ENCODE results near the gene DMRTA1.

Gene DMRTA1

DNA sequence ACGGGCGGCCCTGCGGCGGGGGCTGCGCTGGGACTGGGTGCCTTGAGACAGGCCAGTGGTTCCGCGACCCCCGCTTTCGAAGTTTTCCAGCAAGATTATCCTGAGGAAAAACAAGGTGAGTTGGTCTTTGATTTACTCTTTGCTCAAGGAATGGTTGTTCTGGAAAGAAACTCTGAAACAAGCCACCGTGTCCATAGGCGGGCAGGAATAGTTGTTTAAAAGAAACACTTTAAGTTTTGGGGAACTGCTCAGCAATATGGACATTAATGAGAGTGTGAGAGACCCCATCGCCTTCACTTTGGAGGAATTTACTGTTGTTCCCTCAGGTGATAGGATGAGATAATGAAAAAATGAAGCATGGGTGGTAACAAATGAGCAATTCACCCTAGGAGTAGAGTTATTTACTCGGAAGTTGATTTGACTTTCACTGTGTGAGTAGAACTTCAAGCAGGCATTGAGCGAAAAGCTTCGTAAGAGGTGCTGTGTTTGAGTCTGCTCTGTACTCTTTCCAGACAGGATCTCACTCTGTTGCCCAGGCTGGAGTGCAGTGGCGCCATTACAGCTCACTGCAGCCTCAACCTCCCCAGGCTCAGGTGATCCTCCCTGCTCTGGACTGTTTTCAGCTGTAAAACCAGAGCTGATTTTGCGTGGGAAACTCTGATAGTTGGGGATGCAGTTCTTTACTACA lies 1.1 kb downstream of the DMRTA1 start:
- H3K27ac ChIP-seq = peak overlapping the region; percentile 73
- no peak for TF ChIP-seq ZFX (IDR thresholded peaks at IDR 0.05; ENCODE audit: borderline replicate concordance)
- TF ChIP-seq, protein P1, sequence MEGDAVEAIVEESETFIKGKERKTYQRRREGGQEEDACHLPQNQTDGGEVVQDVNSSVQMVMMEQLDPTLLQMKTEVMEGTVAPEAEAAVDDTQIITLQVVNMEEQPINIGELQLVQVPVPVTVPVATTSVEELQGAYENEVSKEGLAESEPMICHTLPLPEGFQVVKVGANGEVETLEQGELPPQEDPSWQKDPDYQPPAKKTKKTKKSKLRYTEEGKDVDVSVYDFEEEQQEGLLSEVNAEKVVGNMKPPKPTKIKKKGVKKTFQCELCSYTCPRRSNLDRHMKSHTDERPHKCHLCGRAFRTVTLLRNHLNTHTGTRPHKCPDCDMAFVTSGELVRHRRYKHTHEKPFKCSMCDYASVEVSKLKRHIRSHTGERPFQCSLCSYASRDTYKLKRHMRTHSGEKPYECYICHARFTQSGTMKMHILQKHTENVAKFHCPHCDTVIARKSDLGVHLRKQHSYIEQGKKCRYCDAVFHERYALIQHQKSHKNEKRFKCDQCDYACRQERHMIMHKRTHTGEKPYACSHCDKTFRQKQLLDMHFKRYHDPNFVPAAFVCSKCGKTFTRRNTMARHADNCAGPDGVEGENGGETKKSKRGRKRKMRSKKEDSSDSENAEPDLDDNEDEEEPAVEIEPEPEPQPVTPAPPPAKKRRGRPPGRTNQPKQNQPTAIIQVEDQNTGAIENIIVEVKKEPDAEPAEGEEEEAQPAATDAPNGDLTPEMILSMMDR (IDR thresholded peaks at IDR 0.05) = peak; percentile 42

DNA sequence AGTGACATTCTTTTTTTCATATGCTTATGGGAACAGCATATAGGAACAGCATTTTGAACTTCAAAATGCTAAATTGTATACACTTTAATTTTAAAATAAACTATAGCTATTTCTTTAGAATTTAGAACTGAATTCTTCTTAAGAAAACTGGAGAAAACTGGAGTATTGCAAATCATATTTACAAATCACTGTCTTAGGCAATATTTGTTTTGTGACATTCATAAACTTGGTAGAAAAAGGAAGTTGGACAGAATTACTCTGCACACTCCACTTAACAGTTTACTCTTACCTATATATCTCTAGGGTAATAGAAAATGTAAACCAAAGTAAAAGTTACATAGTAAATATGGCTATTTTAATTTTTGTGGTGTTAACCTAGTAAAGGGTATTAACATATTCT lies 3.1 kb downstream of the DMRTA1 start:
- H3K27ac ChIP-seq = no peak overlapping the region
- TF ChIP-seq, protein P1 (IDR thresholded peaks at IDR 0.05) = no peak
- TF ChIP-seq ZFX (IDR thresholded peaks at IDR 0.05; ENCODE audit: borderline replicate concordance) = no peak

DNA sequence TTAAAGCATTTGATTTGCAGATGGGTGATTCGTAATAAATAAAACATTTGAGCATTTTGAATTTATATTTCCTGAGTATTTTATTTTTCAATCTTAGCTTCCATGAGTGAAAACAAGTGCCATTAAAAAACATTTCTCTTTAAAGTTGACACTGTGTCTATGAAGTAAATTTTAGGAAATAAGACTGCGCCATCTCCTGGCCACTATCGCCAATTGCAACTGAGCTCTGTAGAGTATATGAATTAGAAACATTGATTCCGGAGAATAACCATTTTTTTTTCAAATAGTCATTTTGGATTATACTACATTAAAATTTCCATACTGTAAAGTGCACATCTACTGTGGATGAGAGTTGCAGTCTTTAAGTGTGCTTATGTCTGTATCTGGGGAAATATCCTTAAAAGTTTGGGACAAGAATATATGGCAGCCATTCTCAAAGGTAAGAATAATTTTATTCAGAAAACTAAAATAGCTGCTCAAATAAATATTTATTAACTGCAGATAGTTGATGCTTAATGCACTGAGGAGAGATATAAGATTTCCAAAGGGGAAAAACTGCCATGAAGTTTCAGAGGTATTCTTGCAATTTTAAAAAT lies 5.9 kb downstream of the DMRTA1 start:
- H3K27ac ChIP-seq = no peak overlapping the region
- no peak for TF ChIP-seq ZFX (IDR thresholded peaks at IDR 0.05; ENCODE audit: borderline replicate concordance)
- TF ChIP-seq, protein P1 (IDR thresholded peaks at IDR 0.05) = peak; percentile 85

DNA sequence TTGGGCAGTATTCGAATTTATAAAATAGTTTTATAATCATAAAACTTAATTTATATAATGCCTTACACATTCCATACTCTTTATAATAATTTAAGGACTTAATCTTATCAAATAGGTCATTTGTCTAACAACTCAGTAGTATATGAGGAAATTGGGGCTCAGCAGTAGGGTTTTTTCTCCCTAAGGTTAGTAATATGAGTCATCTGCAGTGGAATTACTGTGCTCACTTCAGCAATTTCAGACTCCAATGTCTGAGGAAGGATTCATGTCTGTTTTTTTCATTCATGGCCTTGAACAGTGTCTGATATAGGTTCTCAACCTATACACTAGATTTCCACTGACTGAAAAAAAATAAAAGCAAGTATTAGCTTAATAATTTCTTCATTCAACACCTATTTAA lies 7.4 kb downstream of the DMRTA1 start:
- no peak overlapping the region for H3K27ac ChIP-seq
- TF ChIP-seq ZFX (IDR thresholded peaks at IDR 0.05; ENCODE audit: borderline replicate concordance) = no peak
- TF ChIP-seq, protein P1 (IDR thresholded peaks at IDR 0.05) = no peak

DNA sequence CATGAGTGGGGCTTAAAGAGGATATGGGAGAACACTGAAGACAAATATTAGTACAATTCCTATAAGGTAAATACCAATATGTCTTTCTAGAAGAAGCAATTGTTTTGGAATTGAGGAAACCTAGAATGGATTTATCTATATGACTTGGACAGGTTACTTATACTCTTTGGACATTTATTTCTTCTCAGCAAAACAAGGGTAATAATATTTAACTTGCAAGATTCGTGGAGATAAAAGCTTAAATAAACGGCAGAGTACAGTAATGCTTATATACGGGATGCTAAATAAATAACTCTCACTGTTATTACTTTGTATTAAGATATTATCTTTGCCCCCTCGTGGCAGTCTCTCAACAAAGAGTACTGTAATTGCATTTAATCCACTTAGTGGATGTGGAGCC lies 8.6 kb downstream of the DMRTA1 start:
- no peak overlapping the region for H3K27ac ChIP-seq
- TF ChIP-seq, protein P1 (IDR thresholded peaks at IDR 0.05) = no peak
- TF ChIP-seq ZFX (IDR thresholded peaks at IDR 0.05; ENCODE audit: borderline replicate concordance) = no peak

DNA sequence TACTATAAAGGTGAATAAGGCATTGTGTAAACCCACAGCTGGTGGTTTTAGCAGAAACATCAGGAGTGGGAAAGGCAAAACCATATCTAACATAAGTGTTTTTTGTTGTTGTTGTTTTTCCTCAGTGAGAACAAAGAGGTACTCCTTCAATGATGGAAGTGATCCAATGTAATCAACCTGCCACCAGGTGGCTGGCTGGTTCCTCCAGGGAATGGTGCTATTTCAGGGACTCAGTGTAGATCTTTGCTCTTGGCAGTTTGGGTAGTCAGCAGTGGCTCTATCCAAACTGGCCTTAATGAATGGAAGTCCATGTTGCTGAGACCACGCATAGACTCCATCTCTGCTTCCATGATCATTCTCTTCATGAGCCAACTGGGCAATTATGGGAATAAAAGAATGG lies 10.8 kb downstream of the DMRTA1 start:
- TF ChIP-seq, protein P1 (IDR thresholded peaks at IDR 0.05) = peak; percentile 28
- no peak for TF ChIP-seq ZFX (IDR thresholded peaks at IDR 0.05; ENCODE audit: borderline replicate concordance)
- no peak overlapping the region for H3K27ac ChIP-seq

DNA sequence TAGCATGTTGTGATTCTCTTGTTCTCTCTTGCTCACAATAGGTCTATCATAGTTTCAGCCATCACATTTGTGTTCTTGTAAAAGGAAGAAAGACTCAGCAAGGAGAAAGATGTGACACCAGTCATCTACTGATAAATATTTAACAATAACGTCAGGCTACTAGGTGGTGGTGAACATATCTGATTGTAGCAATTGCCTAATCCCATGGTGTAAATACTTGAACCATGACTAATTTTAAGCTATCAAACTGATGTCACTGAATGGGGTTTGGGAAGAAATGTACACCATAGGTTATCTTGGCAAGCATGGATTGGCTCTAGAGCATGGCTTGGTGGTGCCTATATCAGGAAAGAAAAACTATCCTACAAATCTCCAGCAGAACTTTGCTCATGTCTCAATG lies 16.6 kb downstream of the DMRTA1 start:
- TF ChIP-seq ZFX (IDR thresholded peaks at IDR 0.05; ENCODE audit: borderline replicate concordance) = no peak
- TF ChIP-seq, protein P1 (IDR thresholded peaks at IDR 0.05) = no peak

More for the DNA sequence above, 16.6 kb downstream of the DMRTA1 start:
- H3K27ac ChIP-seq = no peak overlapping the region

Measured in 22Rv1 (cell line).